Measurements from ENCODE around the gene DLX5. TPM values are rescaled to one million over a fixed set of nuclear protein-coding genes. Genes with fewer than 3 reads are reported as not detected.

DLX5 gene
- total and polyA plus RNA-seq, 4 donors, result 0.50 TPM; not detected in 3

DNA sequence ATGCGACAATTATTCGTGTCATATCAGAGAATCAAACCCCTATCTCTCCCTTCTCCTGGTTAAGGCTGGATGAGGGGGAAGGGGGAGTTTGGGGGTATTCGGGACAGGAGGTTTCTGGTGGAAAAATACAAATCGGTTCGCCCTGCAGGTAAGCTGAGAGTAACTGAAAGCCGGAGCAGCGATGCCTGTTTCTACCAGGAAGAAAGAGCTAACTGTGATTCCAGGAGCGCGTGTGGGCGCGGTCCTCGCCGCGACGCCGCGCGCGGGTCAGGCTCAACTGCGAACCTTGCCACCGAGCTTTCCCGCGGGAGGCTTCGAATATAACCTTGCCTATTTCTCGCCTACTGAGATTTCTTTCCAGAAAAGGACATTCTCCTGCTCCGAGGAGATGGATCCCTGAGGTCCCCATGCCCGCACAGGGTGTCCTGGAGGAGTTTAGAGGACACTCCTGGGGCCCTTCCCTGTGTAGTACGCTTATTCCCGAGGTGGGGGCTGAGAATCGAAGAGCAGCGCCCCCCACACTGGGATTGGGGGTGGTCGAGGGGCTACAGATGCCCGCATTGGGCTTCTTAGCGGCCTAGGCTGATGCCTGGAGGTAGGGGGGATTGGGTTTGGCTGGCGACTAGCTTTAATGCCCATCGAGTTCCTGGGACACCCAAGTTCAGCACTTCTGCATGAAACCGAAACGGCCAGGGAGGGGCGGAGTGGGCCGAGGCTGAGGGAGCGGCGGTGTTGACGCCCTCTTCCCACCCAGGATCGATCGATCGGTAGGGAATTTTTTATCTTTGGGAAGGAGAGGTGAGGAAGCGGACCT, 32.2 kb downstream of the DLX5 start:
- peaks cover 11% of the 10 kb centered on the region for H3K4me1 ChIP-seq (ENCODE audit: control insufficient read depth, insufficient read depth, low read length)
- no peak overlapping the region for H3K27ac ChIP-seq (ENCODE audit: low read depth, low read length)
- WGBS (ENCODE audit: insufficient coverage), result under 1% methylated on average over 41 of the region's 47 CpGs
- peaks cover 93% of the 10 kb centered on the region for H3K27me3 ChIP-seq (ENCODE audit: control insufficient read depth, insufficient read depth, low read length)
- H3K36me3 ChIP-seq (ENCODE audit: control insufficient read depth, insufficient read depth, low read length), result no peaks in the 10 kb centered on the region
- H3K9me3 ChIP-seq (ENCODE audit: control insufficient read depth, insufficient read depth, low read length), result no peaks in the 10 kb centered on the region
- H3K4me3 ChIP-seq (ENCODE audit: low read depth, low read length), result no peak overlapping the region
- peak in 2 of 6 donors; percentile 12 to 30 for DNase-seq (ENCODE audit: low read depth in 4 of 6, low spot score in 6 of 6)

DNA sequence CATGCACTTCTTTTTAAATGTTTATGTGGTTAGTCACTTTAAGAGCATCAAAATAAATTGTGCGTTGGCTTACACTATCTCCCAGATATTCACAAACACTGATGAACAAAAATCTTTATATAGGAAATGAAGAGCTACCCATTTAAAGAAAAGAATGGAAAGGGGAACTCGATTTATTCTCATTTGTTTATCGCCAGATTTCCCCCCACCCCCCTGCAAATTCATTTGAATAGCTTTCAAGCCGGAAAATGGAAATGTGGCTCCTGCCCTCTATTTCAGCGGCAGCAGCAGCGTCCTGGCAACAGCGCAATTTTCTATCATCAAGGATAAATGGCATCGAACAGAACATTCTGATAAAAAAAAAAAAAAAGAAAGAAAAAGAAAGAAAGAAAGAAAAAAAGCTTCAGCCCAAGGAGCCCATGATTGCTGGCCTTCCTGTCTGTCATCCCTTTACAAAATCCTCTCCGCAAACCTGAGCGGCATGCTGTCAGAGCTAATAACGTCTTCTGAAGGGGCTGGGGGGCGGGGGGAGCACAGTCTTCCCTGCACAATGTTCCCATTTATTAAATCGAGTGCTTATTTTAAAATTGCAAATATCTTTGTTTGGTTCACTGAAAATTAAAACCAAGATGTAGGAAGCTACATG, 33.0 kb downstream of the DLX5 start:
- peaks cover 93% of the 10 kb centered on the region for H3K27me3 ChIP-seq (ENCODE audit: control insufficient read depth, insufficient read depth, low read length)
- 0% methylated on average over 2 of the region's 13 CpGs for WGBS (ENCODE audit: insufficient coverage)
- no peaks in the 10 kb centered on the region for H3K9me3 ChIP-seq (ENCODE audit: control insufficient read depth, insufficient read depth, low read length)
- peak in 2 of 6 donors; percentile 25 to 27 for DNase-seq (ENCODE audit: low read depth in 4 of 6, low spot score in 6 of 6)
- H3K4me1 ChIP-seq (ENCODE audit: control insufficient read depth, insufficient read depth, low read length), result peaks cover 11% of the 10 kb centered on the region
- no peak overlapping the region for H3K27ac ChIP-seq (ENCODE audit: low read depth, low read length)
- no peak overlapping the region for H3K4me3 ChIP-seq (ENCODE audit: low read depth, low read length)
- H3K36me3 ChIP-seq (ENCODE audit: control insufficient read depth, insufficient read depth, low read length), result no peaks in the 10 kb centered on the region

DNA sequence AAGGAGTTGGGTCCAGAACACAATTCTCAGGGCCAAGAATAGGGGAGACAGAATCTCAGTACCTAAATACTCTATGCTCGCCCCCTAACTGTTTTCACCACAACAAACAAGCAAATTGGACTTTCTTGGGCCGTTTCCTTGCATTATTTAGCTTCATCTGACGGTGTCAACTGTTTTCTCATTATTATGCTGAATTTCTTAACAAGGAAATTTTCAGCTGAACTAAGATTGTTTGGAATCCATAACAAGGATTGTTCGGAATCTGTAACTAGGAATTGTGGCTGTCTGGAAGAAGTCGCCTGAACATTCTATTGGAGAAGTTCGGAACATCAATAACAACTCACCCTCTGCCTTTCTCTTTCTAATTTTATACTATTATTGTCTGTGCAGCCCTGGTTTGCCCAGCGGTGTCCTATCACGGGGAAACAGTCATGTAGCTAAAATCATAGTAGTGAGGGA, 34.7 kb downstream of the DLX5 start:
- Histone ChIP-seq H3K27me3 (ENCODE audit: control insufficient read depth, insufficient read depth, low read length) (peaks cover 85% of the 10 kb centered on the region), H3K27ac (ENCODE audit: low read depth, low read length) (no peak overlapping the region), H3K36me3 (ENCODE audit: control insufficient read depth, insufficient read depth, low read length) (no peaks in the 10 kb centered on the region), H3K4me3 (ENCODE audit: low read depth, low read length) (no peak overlapping the region), H3K4me1 (ENCODE audit: control insufficient read depth, insufficient read depth, low read length) (peaks cover 11% of the 10 kb centered on the region), H3K9me3 (ENCODE audit: control insufficient read depth, insufficient read depth, low read length) (no peaks in the 10 kb centered on the region)
- DNase-seq (ENCODE audit: low read depth in 4 of 6, low spot score in 6 of 6), result peak in 2 of 6 donors; percentile 12 to 17
- WGBS (ENCODE audit: insufficient coverage), result 0% methylated on average over 1 of the region's 8 CpGs

GRCh38 chr7:96989241-96989858, 35.3 kb downstream of the DLX5 start:
- WGBS (ENCODE audit: insufficient coverage), result under 1% methylated on average over 12 of the region's 22 CpGs
- Histone ChIP-seq H3K27ac (ENCODE audit: low read depth, low read length) (no peak overlapping the region), H3K4me3 (ENCODE audit: low read depth, low read length) (no peak overlapping the region), H3K27me3 (ENCODE audit: control insufficient read depth, insufficient read depth, low read length) (peaks cover 83% of the 10 kb centered on the region), H3K9me3 (ENCODE audit: control insufficient read depth, insufficient read depth, low read length) (no peaks in the 10 kb centered on the region), H3K36me3 (ENCODE audit: control insufficient read depth, insufficient read depth, low read length) (no peaks in the 10 kb centered on the region), H3K4me1 (ENCODE audit: control insufficient read depth, insufficient read depth, low read length) (peaks cover 11% of the 10 kb centered on the region)
- DNase-seq (ENCODE audit: low read depth in 4 of 6, low spot score in 6 of 6), result no peak

DNA sequence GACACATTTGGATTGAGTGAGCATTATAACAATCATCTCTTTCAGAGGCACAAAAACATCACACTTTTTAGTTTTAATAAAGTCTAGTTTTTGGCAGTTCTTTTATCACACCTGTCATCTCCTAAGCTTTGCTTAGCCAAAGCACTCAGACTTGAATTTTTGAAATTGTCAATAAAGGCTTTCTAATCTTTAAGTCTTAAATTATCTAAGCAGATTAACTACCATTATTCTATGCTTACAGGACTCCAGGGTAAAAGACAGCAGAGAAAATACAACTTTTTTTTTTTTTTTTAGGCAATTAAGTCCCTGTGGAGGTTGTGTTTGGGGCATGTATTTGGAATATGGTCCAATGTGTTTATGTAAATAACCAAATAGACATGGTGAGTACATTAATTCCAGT, 36.9 kb downstream of the DLX5 start:
- no peaks in the 10 kb centered on the region for H3K9me3 ChIP-seq (ENCODE audit: control insufficient read depth, insufficient read depth, low read length)
- H3K27me3 ChIP-seq (ENCODE audit: control insufficient read depth, insufficient read depth, low read length), result peaks cover 68% of the 10 kb centered on the region
- no peak overlapping the region for H3K27ac ChIP-seq (ENCODE audit: low read depth, low read length)
- no peak for DNase-seq (ENCODE audit: low read depth in 4 of 6, low spot score in 6 of 6)
- peaks cover 6% of the 10 kb centered on the region for H3K4me1 ChIP-seq (ENCODE audit: control insufficient read depth, insufficient read depth, low read length)
- no peak overlapping the region for H3K4me3 ChIP-seq (ENCODE audit: low read depth, low read length)
- no peaks in the 10 kb centered on the region for H3K36me3 ChIP-seq (ENCODE audit: control insufficient read depth, insufficient read depth, low read length)

- Histone ChIP-seq H3K9me3 (ENCODE audit: control insufficient read depth, insufficient read depth, low read length) (no peaks in the 10 kb centered on the region), H3K27me3 (ENCODE audit: control insufficient read depth, insufficient read depth, low read length) (peaks cover 61% of the 10 kb centered on the region), H3K4me1 (ENCODE audit: control insufficient read depth, insufficient read depth, low read length) (no peaks in the 10 kb centered on the region), H3K27ac (ENCODE audit: low read depth, low read length) (no peak overlapping the region), H3K4me3 (ENCODE audit: low read depth, low read length) (no peak overlapping the region), H3K36me3 (ENCODE audit: control insufficient read depth, insufficient read depth, low read length) (no peaks in the 10 kb centered on the region)
- DNase-seq (ENCODE audit: low read depth in 4 of 6, low spot score in 6 of 6), result no peak
- WGBS (ENCODE audit: insufficient coverage), result no CpG with 5 or more reads among the region's 1 CpG
Observed at GRCh38 chr7:96986901-96987300, 37.7 kb downstream of the DLX5 start.

DNA sequence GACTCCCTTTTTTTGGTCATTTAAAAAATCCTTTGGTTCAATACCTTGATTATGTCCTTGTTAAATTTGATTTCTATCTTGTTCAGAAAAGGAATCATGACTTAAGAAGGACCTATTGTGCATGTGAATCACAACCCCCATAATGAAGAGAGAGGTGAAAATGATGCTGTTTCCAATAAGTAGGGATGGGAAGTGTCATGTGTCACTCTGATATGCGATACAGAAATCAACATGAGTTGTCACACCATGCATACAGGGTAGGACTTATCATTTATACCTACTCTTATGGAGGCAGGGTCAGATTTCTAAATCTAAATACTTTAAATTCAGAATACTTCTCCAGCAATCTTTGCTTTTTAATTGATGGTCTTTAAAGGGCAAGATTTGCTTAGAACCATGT, 38.6 kb downstream of the DLX5 start:
- no peaks in the 10 kb centered on the region for H3K36me3 ChIP-seq (ENCODE audit: control insufficient read depth, insufficient read depth, low read length)
- H3K4me3 ChIP-seq (ENCODE audit: low read depth, low read length), result no peak overlapping the region
- DNase-seq (ENCODE audit: low read depth in 4 of 6, low spot score in 6 of 6), result no peak
- WGBS (ENCODE audit: insufficient coverage), result no CpG with 5 or more reads among the region's 1 CpG
- H3K9me3 ChIP-seq (ENCODE audit: control insufficient read depth, insufficient read depth, low read length), result no peaks in the 10 kb centered on the region
- H3K27me3 ChIP-seq (ENCODE audit: control insufficient read depth, insufficient read depth, low read length), result peaks cover 54% of the 10 kb centered on the region
- no peaks in the 10 kb centered on the region for H3K4me1 ChIP-seq (ENCODE audit: control insufficient read depth, insufficient read depth, low read length)
- no peak overlapping the region for H3K27ac ChIP-seq (ENCODE audit: low read depth, low read length)

DNA sequence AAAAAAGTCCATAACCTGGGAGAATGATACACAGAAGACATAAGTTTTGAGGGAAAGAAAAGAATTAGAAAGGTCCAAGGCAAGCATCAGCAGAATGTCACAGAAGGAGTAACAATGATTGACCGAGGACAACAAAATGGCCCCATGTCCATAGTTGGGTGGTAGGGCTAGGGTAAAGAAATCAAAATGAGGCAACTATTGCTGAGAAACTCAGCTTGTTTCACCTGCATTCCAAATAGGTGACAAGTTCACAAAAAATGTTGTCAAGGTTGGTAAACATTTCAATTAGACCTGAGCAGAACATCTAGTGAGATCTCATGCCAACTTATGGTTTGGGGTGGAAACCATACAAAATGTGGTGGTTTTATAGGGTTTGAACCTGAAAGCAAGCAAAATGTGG, 42.0 kb downstream of the DLX5 start:
- no peak overlapping the region for H3K27ac ChIP-seq (ENCODE audit: low read depth, low read length)
- no peak overlapping the region for H3K4me3 ChIP-seq (ENCODE audit: low read depth, low read length)
- DNase-seq (ENCODE audit: low read depth in 4 of 6, low spot score in 6 of 6), result no peak
- 100% methylated on average over 1 of the region's 1 CpG for WGBS (ENCODE audit: insufficient coverage)
- peaks cover 26% of the 10 kb centered on the region for H3K27me3 ChIP-seq (ENCODE audit: control insufficient read depth, insufficient read depth, low read length)
- no peaks in the 10 kb centered on the region for H3K36me3 ChIP-seq (ENCODE audit: control insufficient read depth, insufficient read depth, low read length)
- no peaks in the 10 kb centered on the region for H3K4me1 ChIP-seq (ENCODE audit: control insufficient read depth, insufficient read depth, low read length)
- H3K9me3 ChIP-seq (ENCODE audit: control insufficient read depth, insufficient read depth, low read length), result no peaks in the 10 kb centered on the region

DNA sequence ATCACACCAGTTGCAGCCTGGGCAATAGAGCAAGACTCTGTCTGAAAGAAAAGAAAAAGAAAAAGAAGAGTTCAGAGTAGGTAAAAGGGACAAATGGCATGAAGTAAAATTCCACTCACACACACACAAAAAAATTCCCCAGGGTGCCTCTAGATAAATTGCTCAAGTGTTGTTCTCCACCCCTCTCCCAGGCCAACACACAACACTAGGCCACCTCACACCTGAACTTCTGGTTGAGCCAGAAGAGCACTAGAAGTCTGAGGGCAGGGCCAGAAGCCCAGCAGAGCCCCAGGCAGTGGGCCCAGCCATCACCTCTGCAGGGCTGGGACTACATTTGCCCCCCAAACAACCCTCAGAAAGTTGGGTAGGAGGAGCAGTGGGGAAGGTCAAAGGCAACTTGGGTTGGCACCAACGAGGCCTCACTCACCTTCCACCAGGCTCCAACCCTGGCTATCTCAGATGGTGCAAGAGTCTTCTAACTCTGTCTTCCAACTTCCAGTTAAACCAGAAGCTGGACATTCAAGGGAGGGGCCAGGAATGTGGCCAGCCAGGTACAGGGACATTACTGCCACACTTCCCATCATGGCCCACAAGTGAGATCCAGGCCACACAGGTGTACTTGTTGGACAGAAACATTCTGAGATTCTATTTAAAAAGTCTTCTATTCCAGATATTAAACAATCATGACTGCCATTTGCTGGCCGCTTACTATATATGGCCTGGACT, 44.9 kb downstream of the DLX5 start:
- H3K36me3 ChIP-seq (ENCODE audit: control insufficient read depth, insufficient read depth, low read length), result no peaks in the 10 kb centered on the region
- no peak overlapping the region for H3K27ac ChIP-seq (ENCODE audit: low read depth, low read length)
- H3K4me1 ChIP-seq (ENCODE audit: control insufficient read depth, insufficient read depth, low read length), result no peaks in the 10 kb centered on the region
- H3K4me3 ChIP-seq (ENCODE audit: low read depth, low read length), result no peak overlapping the region
- 93% methylated on average over 2 of the region's 2 CpGs for WGBS (ENCODE audit: insufficient coverage)
- DNase-seq (ENCODE audit: low read depth in 4 of 6, low spot score in 6 of 6), result no peak
- peaks cover 8% of the 10 kb centered on the region for H3K27me3 ChIP-seq (ENCODE audit: control insufficient read depth, insufficient read depth, low read length)
- H3K9me3 ChIP-seq (ENCODE audit: control insufficient read depth, insufficient read depth, low read length), result peaks cover 2% of the 10 kb centered on the region

Measured in spinal cord (tissue), 10 donors.